ENCODE results near the gene PIAS2.
"Not testable (repeated sequence)": the region's sequence is repeated elsewhere in the genome, so short reads cannot be mapped to it uniquely, and the experiment has no call there.

PIAS2 gene

GRCh38 chr18:46883180-46883579, 34.1 kb downstream of the PIAS2 start:
- DNase-seq (ENCODE audit: low read depth): no peak
- no peak for TF ChIP-seq CTCF (IDR thresholded peaks at IDR 0.05; ENCODE audit: low read depth, low read length, missing control alignments)
- H3K4me3 ChIP-seq (ENCODE audit: low read depth, low read length): no peak overlapping the region

- no peak overlapping the region for H3K4me3 ChIP-seq (ENCODE audit: low read depth, low read length)
- DNase-seq (ENCODE audit: low read depth): no peak
- TF ChIP-seq CTCF (IDR thresholded peaks at IDR 0.05; ENCODE audit: low read depth, low read length, missing control alignments): no peak
These were observed 39.8 kb downstream of the PIAS2 start for GRCh38 chr18:46877329-46877987.

GRCh38 chr18:46868169-46868921, 49.0 kb downstream of the PIAS2 start:
- no peak for TF ChIP-seq CTCF (IDR thresholded peaks at IDR 0.05; ENCODE audit: low read depth, low read length, missing control alignments)
- no peak overlapping the region for H3K4me3 ChIP-seq (ENCODE audit: low read depth, low read length)
- DNase-seq (ENCODE audit: low read depth): no peak

GRCh38 chr18:46867367-46868143, 49.8 kb downstream of the PIAS2 start:
- no peak overlapping the region for H3K4me3 ChIP-seq (ENCODE audit: low read depth, low read length)
- TF ChIP-seq CTCF (IDR thresholded peaks at IDR 0.05; ENCODE audit: low read depth, low read length, missing control alignments): no peak
- DNase-seq (ENCODE audit: low read depth): no peak

GRCh38 chr18:46866523-46866922, 50.8 kb downstream of the PIAS2 start:
- no peak for DNase-seq (ENCODE audit: low read depth)
- TF ChIP-seq CTCF (IDR thresholded peaks at IDR 0.05; ENCODE audit: low read depth, low read length, missing control alignments): no peak
- H3K4me3 ChIP-seq (ENCODE audit: low read depth, low read length): no peak overlapping the region

- not testable (repeated sequence) for H3K4me3 ChIP-seq (ENCODE audit: low read depth, low read length); DNase-seq (ENCODE audit: low read depth)
These were observed 52.1 kb downstream of the PIAS2 start for GRCh38 chr18:46865245-46865644.

- no peak overlapping the region for H3K4me3 ChIP-seq (ENCODE audit: low read depth, low read length)
- peak; percentile 4 for DNase-seq (ENCODE audit: low read depth)
- no peak for TF ChIP-seq CTCF (IDR thresholded peaks at IDR 0.05; ENCODE audit: low read depth, low read length, missing control alignments)
These were observed 57.5 kb downstream of the PIAS2 start for GRCh38 chr18:46859855-46860254.

Measured in GM12864 (cell line).